Astrocyte of the hippocampus (primary cell): ENCODE data around the gene MC3R.

Source experiments
- DNase-seq: peaks from one replicate; pipeline ENCODE4 v3.0.0; 2011; ENCODE audit warnings: low read depth, low spot score

MC3R gene

DNA sequence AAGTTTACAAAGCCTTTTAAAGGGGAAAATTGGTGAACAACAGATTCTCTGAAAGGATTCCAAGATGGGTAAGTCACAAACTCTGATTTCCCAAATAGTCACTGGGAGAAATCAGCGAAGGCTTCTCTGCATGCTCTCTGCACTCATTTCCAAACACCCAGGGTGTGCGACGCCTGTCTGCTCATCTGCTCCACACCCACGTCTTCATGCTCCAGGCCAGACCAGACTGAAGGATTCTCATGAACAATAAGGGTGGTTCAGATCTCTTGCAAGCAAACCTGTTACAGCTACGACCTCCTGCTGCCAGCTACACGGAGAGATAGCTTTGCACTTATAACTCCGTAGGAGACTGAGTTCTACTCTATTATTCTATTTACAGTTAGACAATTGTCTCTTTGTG is 1.4 kb downstream of the MC3R start:
- DNase-seq, result no peak

DNA sequence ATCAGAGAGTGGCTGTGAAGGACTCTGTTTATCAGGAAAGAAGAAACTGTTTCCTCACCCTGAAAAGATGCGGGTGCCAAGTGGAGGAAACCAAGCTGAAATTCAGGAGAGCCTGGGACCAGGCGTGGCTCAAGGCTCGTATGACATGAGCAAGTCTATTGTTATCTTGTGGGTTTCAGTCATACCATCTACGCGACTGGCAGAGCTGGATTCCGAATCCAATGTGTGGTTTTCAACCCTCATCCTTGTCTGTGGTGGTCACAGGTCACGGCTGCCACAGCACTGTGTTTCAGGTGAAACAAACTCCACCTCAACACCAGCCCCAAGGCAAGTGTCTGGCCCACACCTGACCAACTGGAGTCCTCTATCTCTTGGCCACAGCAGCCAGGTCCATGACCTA is 9.1 kb downstream of the MC3R start:
- no peak for DNase-seq

DNA sequence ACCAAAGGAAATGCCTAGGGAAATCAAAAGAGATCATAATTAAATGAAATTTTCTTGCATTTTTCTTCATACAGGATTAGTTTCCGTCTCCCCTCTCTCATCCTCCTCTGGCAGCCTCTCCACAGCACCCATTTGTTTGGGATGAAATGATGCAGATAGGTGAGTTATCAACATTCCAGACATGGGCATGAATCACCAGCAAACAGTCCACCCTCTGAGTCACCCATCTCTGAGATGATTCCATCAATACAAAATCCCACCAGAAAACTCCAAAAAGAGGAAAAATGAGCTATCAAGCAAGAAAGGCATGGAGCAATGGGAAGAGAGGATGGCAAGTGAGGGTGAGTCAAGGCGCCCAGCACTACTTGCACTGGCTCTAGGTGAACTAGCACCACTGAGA is 11.4 kb downstream of the MC3R start:
- no peak for DNase-seq

DNA sequence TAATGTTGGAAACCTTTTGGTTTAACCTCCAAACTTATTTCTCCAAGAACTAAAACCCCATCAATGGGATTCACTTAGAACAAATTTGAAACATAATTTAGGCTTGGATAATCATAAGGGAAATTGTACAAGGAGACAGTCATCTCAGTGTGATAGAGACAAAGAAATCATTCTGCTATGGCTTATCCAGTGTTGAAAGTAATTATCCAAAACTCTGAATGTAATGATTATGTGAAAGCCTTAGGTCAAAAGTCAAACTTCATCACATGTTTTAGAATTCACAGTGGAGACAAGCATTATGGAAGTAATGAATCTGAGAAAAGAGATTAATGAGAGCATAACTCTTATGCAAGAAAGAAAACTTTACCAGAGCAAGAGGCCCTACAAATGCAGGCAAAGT is 20.0 kb downstream of the MC3R start:
- DNase-seq, result no peak

DNA sequence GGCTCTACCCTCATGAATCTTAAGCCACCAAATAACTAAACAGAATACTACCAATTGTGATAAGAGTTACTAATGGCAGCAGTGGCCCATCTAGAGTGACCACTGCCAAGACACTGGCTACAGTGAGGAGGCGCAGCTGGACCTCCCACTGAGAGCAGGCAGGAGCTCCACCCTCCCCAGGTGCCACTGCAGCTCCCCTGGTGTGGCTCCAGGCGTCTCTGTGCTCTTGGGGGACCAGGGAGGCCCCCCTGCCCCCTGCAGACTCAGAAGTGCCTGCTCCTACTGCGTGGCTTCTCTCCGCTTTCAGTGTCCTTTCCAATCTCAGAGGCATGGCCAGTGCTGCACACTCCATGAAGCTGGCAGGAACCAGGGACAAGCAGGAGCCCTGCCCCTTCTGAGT is 23.4 kb downstream of the MC3R start:
- no peak for DNase-seq

DNA sequence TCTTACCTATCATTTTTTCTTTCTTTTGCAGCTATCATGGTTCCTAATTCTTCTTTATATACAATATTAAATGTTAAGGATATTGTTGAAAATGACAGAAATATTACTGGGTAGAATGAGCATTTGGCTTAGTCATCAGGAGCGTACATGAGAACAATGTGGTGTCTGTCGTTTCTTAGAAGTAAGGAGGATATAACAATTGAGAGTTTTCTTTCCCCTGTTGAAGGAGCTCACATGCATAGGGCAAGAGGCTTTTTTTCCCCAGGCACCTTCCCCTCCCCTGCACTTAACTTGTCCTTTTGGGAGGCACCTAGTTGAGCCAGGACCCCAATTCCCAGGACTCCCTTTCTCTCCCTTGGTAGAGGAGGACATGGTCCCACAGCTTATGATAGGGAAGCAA is 25.0 kb downstream of the MC3R start:
- no peak for DNase-seq

DNA sequence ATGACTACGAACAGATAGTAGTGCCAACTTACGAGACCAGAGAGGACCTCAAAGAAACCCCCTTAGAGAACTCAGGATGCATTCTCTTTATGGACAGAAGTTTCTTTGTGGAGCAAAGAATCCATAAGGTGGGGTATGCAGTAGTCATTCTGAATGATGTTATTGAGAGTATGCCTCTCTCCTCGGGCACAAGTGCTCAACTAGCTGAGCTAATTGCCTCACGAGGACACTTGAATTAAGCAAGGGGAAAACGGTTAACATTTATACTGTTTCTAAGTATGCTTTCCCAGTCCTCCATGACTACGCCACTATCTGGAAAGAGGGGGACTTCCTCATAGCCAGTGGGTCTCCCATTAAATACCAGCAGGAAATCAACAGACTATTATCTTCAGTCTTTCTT is 25.6 kb downstream of the MC3R start:
- DNase-seq, result no peak

DNA sequence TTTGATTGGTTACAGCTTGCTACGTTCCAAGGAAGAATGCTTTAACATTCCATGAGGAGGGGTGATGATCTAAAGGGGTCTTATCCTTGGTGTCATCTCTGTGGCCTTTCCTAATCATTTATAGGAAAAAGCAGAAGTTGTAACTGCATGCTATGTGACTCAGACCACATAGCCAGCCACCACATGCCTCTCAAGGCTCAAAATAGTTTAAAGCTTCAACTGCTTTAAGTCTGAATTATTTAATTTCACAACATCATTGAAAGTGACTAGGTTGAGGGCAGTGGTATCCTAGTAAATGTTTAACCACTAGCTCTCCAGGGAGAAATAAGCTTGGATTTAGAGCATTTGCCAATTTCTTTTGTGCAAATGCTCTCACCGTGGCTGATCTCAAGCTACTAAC is 29.7 kb downstream of the MC3R start:
- DNase-seq, result no peak

DNA sequence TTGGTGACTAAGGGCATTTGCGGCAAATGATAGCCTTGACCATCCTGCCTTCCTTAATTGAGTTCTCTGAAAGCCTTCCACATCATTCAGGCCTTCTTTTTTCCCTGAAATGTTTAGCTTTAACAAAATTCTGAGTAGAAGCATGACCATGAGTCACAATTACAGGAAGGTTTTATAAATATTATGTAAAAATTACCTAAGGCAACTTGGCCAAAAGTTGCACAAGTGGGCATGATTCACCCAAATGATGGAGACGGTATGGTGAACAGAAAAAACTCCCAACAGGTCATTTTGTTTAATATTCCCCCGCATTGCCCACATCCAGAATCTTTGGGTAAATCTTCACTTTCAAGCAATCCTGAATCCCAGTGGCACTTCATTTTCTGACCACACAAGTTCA is 37.0 kb downstream of the MC3R start:
- no peak for DNase-seq

DNA sequence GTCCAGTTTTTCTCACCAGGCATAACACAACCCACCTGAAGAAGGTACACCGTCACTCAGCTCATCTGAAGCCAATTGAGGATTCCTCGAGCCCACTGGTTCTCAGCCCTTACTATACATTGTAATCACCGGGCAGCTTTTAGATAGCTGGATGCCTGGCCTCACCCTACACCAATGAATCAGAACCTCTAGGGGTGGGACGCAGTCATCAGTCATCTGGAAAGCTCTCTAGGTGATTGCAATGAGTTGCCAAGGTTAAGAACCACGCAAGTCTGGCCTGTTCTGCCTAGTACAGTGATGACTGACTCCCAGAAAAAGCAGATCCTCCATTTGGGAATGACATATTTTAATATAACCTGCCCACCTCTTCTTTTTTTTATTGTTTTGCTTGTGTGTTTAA is 41.1 kb downstream of the MC3R start:
- no peak for DNase-seq

DNA sequence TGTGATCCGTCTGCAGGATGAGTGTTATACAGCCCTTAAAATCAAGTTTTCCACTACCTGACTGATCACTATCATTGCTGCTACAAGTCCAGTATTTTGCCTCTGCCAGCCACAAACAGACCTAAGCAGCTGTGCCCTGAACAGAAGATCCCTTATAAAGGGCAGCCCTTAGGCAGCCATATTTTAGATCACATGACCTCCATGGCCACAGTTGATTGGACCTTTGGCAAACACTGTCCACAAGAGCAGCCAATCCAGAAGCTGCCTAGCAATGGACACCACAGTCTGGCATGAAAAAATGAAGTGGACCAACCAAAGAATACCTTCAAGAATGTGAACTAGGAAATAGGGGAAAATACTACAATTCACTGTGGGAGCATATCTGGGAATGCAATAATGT is 50.8 kb downstream of the MC3R start:
- DNase-seq, result no peak
